Measurements from ENCODE around the gene CDC42BPG. TPM values are rescaled to one million over a fixed set of nuclear protein-coding genes. Genes with fewer than 3 reads are reported as not detected.

CDC42BPG gene
- total RNA-seq, 1 experiment from 2014 or later, result 14.5 TPM

GRCh38 chr11:64839335-64839734 is 5.1 kb downstream of the CDC42BPG start:
- no peaks in the 10 kb centered on the region for H4K20me1 ChIP-seq (ENCODE audit: low read length)
- no peak overlapping the region for H3K4me3 ChIP-seq (ENCODE audit: low read length)
- ChIA-PET POLR2A (ENCODE audit: unreplicated experiment) (interaction anchor here (0.7 kb wide), 1 partner anchor 48 kb away, joined by 3 read pairs; no protein-coding TSS in a partner anchor), CTCF (interaction anchor here (0.6 kb wide), 1 partner anchor 194 kb away, joined by 4 read pairs; no protein-coding TSS in a partner anchor)
- no peak for TF ChIP-seq CTCF (conservative IDR thresholded peaks at IDR 0.05; ENCODE audit: low read depth, low read length)
- TF ChIP-seq EZH2phosphoT487 (IDR thresholded peaks at IDR 0.05; ENCODE audit: borderline replicate concordance, low read length), result no peak
- no peak for TF ChIP-seq EZH2 (IDR thresholded peaks at IDR 0.05; ENCODE audit: low read length, unreplicated experiment)
- no peak overlapping the region for H3K27ac ChIP-seq (ENCODE audit: low read length)
- H3K79me2 ChIP-seq (ENCODE audit: low read length), result peaks cover 28% of the 10 kb centered on the region
- BruUV-seq (replicated peaks), result no TSS peak
- peaks cover 39% of the 10 kb centered on the region for H3K4me1 ChIP-seq (ENCODE audit: insufficient read depth, low read length)
- DNase-seq (no peak), ATAC-seq (no peak)
- H3K9me2 ChIP-seq (replicated peaks; ENCODE audit: low read length), result no peaks in the 10 kb centered on the region
- no peak overlapping the region for H2AFZ ChIP-seq (ENCODE audit: low read length)
- H3K36me3 ChIP-seq (ENCODE audit: low read depth, low read length), result peaks cover 20% of the 10 kb centered on the region; the same call in 1 of the 2 replicates
- no peaks in the 10 kb centered on the region for H3K27me3 ChIP-seq (ENCODE audit: low read length)
- no peaks in the 10 kb centered on the region for H3F3A ChIP-seq (ENCODE audit: low read length, unreplicated experiment)
- no peaks in the 10 kb centered on the region for H3K9me3 ChIP-seq (ENCODE audit: low read length)
- intact Hi-C loops (cut with micrococcal nuclease), result no loop called here
- H3K4me2 ChIP-seq (ENCODE audit: low read length), result no peak overlapping the region
- no peak overlapping the region for H3K9ac ChIP-seq (ENCODE audit: low read length)

GRCh38 chr11:64838600-64839334 is 5.7 kb downstream of the CDC42BPG start:
- H2AFZ ChIP-seq (ENCODE audit: low read length), result no peak overlapping the region
- H3K36me3 ChIP-seq (ENCODE audit: low read depth, low read length), result peaks cover 26% of the 10 kb centered on the region
- ATAC-seq (no peak), DNase-seq (no peak)
- H3F3A ChIP-seq (ENCODE audit: low read length, unreplicated experiment), result no peaks in the 10 kb centered on the region
- H3K4me2 ChIP-seq (ENCODE audit: low read length), result no peak overlapping the region
- peaks cover 38% of the 10 kb centered on the region for H3K4me1 ChIP-seq (ENCODE audit: insufficient read depth, low read length)
- no peaks in the 10 kb centered on the region for H3K9me3 ChIP-seq (ENCODE audit: low read length)
- H4K20me1 ChIP-seq (ENCODE audit: low read length), result no peaks in the 10 kb centered on the region
- CTCF ChIA-PET, result no interaction called here
- no peak for TF ChIP-seq CTCF (conservative IDR thresholded peaks at IDR 0.05; ENCODE audit: low read depth, low read length)
- no peak for TF ChIP-seq EZH2phosphoT487 (IDR thresholded peaks at IDR 0.05; ENCODE audit: borderline replicate concordance, low read length)
- no peak for TF ChIP-seq EZH2 (IDR thresholded peaks at IDR 0.05; ENCODE audit: low read length, unreplicated experiment)
- POLR2A ChIA-PET (ENCODE audit: unreplicated experiment), result no interaction called here
- no peak overlapping the region for H3K9ac ChIP-seq (ENCODE audit: low read length)
- H3K79me2 ChIP-seq (ENCODE audit: low read length), result peaks cover 24% of the 10 kb centered on the region
- H3K27me3 ChIP-seq (ENCODE audit: low read length), result no peaks in the 10 kb centered on the region
- intact Hi-C loops (cut with micrococcal nuclease), result no loop called here
- H3K4me3 ChIP-seq (ENCODE audit: low read length), result no peak overlapping the region
- H3K27ac ChIP-seq (ENCODE audit: low read length), result no peak overlapping the region
- no TSS peak for BruUV-seq (replicated peaks)
- no peaks in the 10 kb centered on the region for H3K9me2 ChIP-seq (replicated peaks; ENCODE audit: low read length)

GRCh38 chr11:64837887-64838351 is 6.5 kb downstream of the CDC42BPG start:
- intact Hi-C loops (cut with micrococcal nuclease), result no loop called here
- TF ChIP-seq EZH2 (IDR thresholded peaks at IDR 0.05; ENCODE audit: low read length, unreplicated experiment) (no peak), CTCF (conservative IDR thresholded peaks at IDR 0.05; ENCODE audit: low read depth, low read length) (no peak), EZH2phosphoT487 (IDR thresholded peaks at IDR 0.05; ENCODE audit: borderline replicate concordance, low read length) (no peak)
- CTCF ChIA-PET, result no interaction called here
- Histone ChIP-seq H3K4me2 (ENCODE audit: low read length) (no peak overlapping the region), H3K9ac (ENCODE audit: low read length) (no peak overlapping the region), H3F3A (ENCODE audit: low read length, unreplicated experiment) (no peaks in the 10 kb centered on the region), H2AFZ (ENCODE audit: low read length) (no peak overlapping the region), H3K4me1 (ENCODE audit: insufficient read depth, low read length) (peaks cover 29% of the 10 kb centered on the region), H3K36me3 (ENCODE audit: low read depth, low read length) (peaks cover 35% of the 10 kb centered on the region), H3K9me3 (ENCODE audit: low read length) (no peaks in the 10 kb centered on the region), H3K9me2 (replicated peaks; ENCODE audit: low read length) (no peaks in the 10 kb centered on the region), H3K27me3 (ENCODE audit: low read length) (no peaks in the 10 kb centered on the region), H3K27ac (ENCODE audit: low read length) (no peak overlapping the region), H3K4me3 (ENCODE audit: low read length) (no peak overlapping the region), H4K20me1 (ENCODE audit: low read length) (no peaks in the 10 kb centered on the region), H3K79me2 (ENCODE audit: low read length) (peaks cover 15% of the 10 kb centered on the region)
- BruUV-seq (replicated peaks), result no TSS peak
- POLR2A ChIA-PET (ENCODE audit: unreplicated experiment), result no interaction called here
- ATAC-seq, result no peak
- no peak for DNase-seq

Data from PC-3 (cell line).